PFSK-1 (cell line): Measurements from ENCODE around the gene LINC01488.
A peak's percentile ranks its signal among the peaks of the same experiment; 100 is the strongest.

Source experiments
- POLR2AphosphoS5 ChIP-seq: IDR thresholded peaks from 2 replicates; pipeline ENCODE4 v1.6.1; 2012; ENCODE audit warnings: low read depth, mild to moderate bottlenecking, control low read depth, low read length, moderate library complexity
- SIN3A ChIP-seq: IDR thresholded peaks from 2 replicates; pipeline ENCODE4 v1.6.1; 2012; ENCODE audit warnings: mild to moderate bottlenecking, low read length, moderate library complexity, borderline replicate concordance; ENCODE audit not compliant: insufficient read depth
- TAF1 ChIP-seq: IDR thresholded peaks from 2 replicates; pipeline ENCODE4 v1.6.1; 2012; ENCODE audit warnings: low read length, control low read depth, borderline replicate concordance; ENCODE audit not compliant: insufficient read depth

GRCh38 chr11:69449320-69450063, 32.0 kb upstream of the LINC01488 start:
- TF ChIP-seq TAF1 (no peak), SIN3A (peak; percentile 84; the same call in 1 of the 2 replicates), POLR2AphosphoS5 (no peak)
